Smooth muscle cell (in vitro differentiated cells): ENCODE data around the gene LEUTX. TPM values are rescaled to one million over a fixed set of nuclear protein-coding genes. Genes with fewer than 3 reads are reported as not detected.
"Not testable (repeated sequence)": the region's sequence is repeated elsewhere in the genome, so short reads cannot be mapped to it uniquely, and the experiment has no call there.

Experiments used
- DNase-seq: peaks from one replicate; lab custom pipeline; 2025; ENCODE audit not compliant: unreplicated experiment; lab: John Stamatoyannopoulos, UW
- H2AFZ ChIP-seq: fragments of 200-600 bp; sonication (generic); 2 replicates; pipeline ENCODE4 v1.6.0; 2016; ENCODE audit warnings: antibody characterized with exemption, low read depth, mild to moderate bottlenecking
- H3F3A ChIP-seq: fragments of 200-600 bp; sonication (generic); 2 replicates; pipeline ENCODE4 v1.6.0; 2017; ENCODE audit warnings: antibody characterized with exemption, low read depth
- H3K27ac ChIP-seq: fragments of 200-600 bp; sonication (generic); 2 replicates; pipeline ENCODE4 v1.5.1; 2016; ENCODE audit warnings: low read depth, mild to moderate bottlenecking
- H3K27me3 ChIP-seq: fragments of 200-600 bp; sonication (generic); 2 replicates; pipeline ENCODE4 v1.6.1; 2016; ENCODE audit warnings: low read depth, mild to moderate bottlenecking
- H3K36me3 ChIP-seq: fragments of 200-600 bp; sonication (generic); 2 replicates; pipeline ENCODE4 v1.5.1; 2016; ENCODE audit warnings: low read depth
- H3K4me1 ChIP-seq: fragments of 200-600 bp; sonication (generic); 2 replicates; pipeline ENCODE4 v1.5.1; 2016; ENCODE audit warnings: low read depth
- H3K4me2 ChIP-seq: fragments of 200-600 bp; sonication (generic); 2 replicates; pipeline ENCODE4 v1.6.0; 2016; ENCODE audit warnings: mild to moderate bottlenecking
- H3K4me3 ChIP-seq: fragments of 200-600 bp; sonication (generic); 2 replicates; pipeline ENCODE4 v1.5.1; 2016; ENCODE audit warnings: mild to moderate bottlenecking
- H3K79me2 ChIP-seq: fragments of 200-600 bp; sonication (generic); 2 replicates; pipeline ENCODE4 v1.6.0; 2016; ENCODE audit warnings: low read depth, mild to moderate bottlenecking
- H3K9ac ChIP-seq: fragments of 200-600 bp; sonication (generic); 2 replicates; pipeline ENCODE4 v1.6.0; 2016; ENCODE audit warnings: low read depth
- H3K9me3 ChIP-seq: fragments of 200-600 bp; sonication (generic); replicated peaks from 2 replicates; pipeline ENCODE4 v1.5.1; 2016; ENCODE audit warnings: low read depth
- H4K20me1 ChIP-seq: fragments of 200-600 bp; sonication (generic); 2 replicates; pipeline ENCODE4 v1.6.0; 2016; ENCODE audit warnings: low read depth
- CTCF ChIP-seq: fragments of 200-600 bp; sonication (generic); IDR thresholded peaks from 2 replicates; pipeline ENCODE4 v1.5.1; 2017; ENCODE audit warnings: borderline replicate concordance, mild to moderate bottlenecking, antibody characterized with exemption; ENCODE audit not compliant: insufficient read depth, poor library complexity, severe bottlenecking
- WGBS: methylation state at CpG from one replicate; pipeline ENCODE4 v1.1.7; 2016; ENCODE audit warnings: low lambda C conversion rate; 5-methylcytosine and 5-hydroxymethylcytosine counted together
- polyA plus RNA-seq: library from polyadenylated mRNA; unstranded; fragments of >200 nt; fragmentation: Nextera tagmentation; extraction: Ambion mirVana; gene quantifications from 2 replicates; pipeline ENCODE4 v1.2.1, GENCODE V29; 2016
- total RNA-seq: library from RNA; depleted of rRNA; stranded (reverse); fragments of >200 nt; gene quantifications from 2 replicates; pipeline ENCODE4 v1.2.3, GENCODE V29; 2014

Gene LEUTX
- total and polyA plus RNA-seq, 2 experiments from 2014 or later: not detected

- Histone ChIP-seq H3K27ac (no peak overlapping the region), H2AFZ (no peak overlapping the region), H4K20me1 (no peaks in the 10 kb centered on the region), H3F3A (no peaks in the 10 kb centered on the region), H3K27me3 (no peaks in the 10 kb centered on the region), H3K4me3 (no peak overlapping the region), H3K4me2 (no peak overlapping the region), H3K4me1 (no peaks in the 10 kb centered on the region), H3K79me2 (no peaks in the 10 kb centered on the region), H3K9ac (no peak overlapping the region), H3K9me3 (no peaks in the 10 kb centered on the region), H3K36me3 (no peaks in the 10 kb centered on the region)
- no peak for DNase-seq
- TF ChIP-seq CTCF: no peak
- 85% methylated on average over 4 of the region's 4 CpGs for WGBS
Observed at GRCh38 chr19:39809368-39809767, 30.7 kb downstream of the LEUTX start.

GRCh38 chr19:39810424-39810823 lies 31.8 kb downstream of the LEUTX start:
- H3K4me1 ChIP-seq: no peaks in the 10 kb centered on the region
- no peaks in the 10 kb centered on the region for H3K27me3 ChIP-seq
- no peak overlapping the region for H3K4me2 ChIP-seq
- H2AFZ ChIP-seq: no peak overlapping the region
- DNase-seq: no peak
- WGBS: 93% methylated on average over 4 of the region's 4 CpGs
- no peaks in the 10 kb centered on the region for H3K9me3 ChIP-seq
- no peaks in the 10 kb centered on the region for H3K79me2 ChIP-seq
- no peaks in the 10 kb centered on the region for H3K36me3 ChIP-seq
- no peaks in the 10 kb centered on the region for H3F3A ChIP-seq
- no peak overlapping the region for H3K4me3 ChIP-seq
- H4K20me1 ChIP-seq: no peaks in the 10 kb centered on the region
- no peak for TF ChIP-seq CTCF
- H3K9ac ChIP-seq: no peak overlapping the region
- H3K27ac ChIP-seq: no peak overlapping the region

- Histone ChIP-seq H3K9me3 (no peaks in the 10 kb centered on the region), H3K79me2 (no peaks in the 10 kb centered on the region), H3F3A (no peaks in the 10 kb centered on the region), H3K36me3 (no peaks in the 10 kb centered on the region), H3K27ac (no peak overlapping the region), H3K4me2 (no peak overlapping the region), H2AFZ (no peak overlapping the region), H3K4me3 (no peak overlapping the region), H3K27me3 (no peaks in the 10 kb centered on the region), H4K20me1 (no peaks in the 10 kb centered on the region), H3K4me1 (no peaks in the 10 kb centered on the region), H3K9ac (no peak overlapping the region)
- 98% methylated on average over 4 of the region's 4 CpGs for WGBS
- TF ChIP-seq CTCF: no peak
- DNase-seq: no peak
Observed at GRCh38 chr19:39811064-39811463, 32.4 kb downstream of the LEUTX start.

- no peaks in the 10 kb centered on the region for H3K36me3 ChIP-seq
- H2AFZ ChIP-seq: no peak overlapping the region
- H3K9me3 ChIP-seq: no peaks in the 10 kb centered on the region
- H3K27me3 ChIP-seq: no peaks in the 10 kb centered on the region
- no peak overlapping the region for H3K4me3 ChIP-seq
- H3K27ac ChIP-seq: no peak overlapping the region
- WGBS: 82% methylated on average over 9 of the region's 9 CpGs
- H3F3A ChIP-seq: no peaks in the 10 kb centered on the region
- DNase-seq: no peak
- no peaks in the 10 kb centered on the region for H3K4me1 ChIP-seq
- H3K79me2 ChIP-seq: no peaks in the 10 kb centered on the region
- no peak overlapping the region for H3K4me2 ChIP-seq
- H3K9ac ChIP-seq: no peak overlapping the region
- TF ChIP-seq CTCF: no peak
- no peaks in the 10 kb centered on the region for H4K20me1 ChIP-seq
Observed at GRCh38 chr19:39813264-39813993, 34.8 kb downstream of the LEUTX start.

- 97% methylated on average over 6 of the region's 6 CpGs for WGBS
- H3F3A ChIP-seq, H3K9me3 ChIP-seq, H3K9ac ChIP-seq, H3K27ac ChIP-seq, H4K20me1 ChIP-seq, H3K27me3 ChIP-seq, DNase-seq, H3K79me2 ChIP-seq, H3K4me2 ChIP-seq, H3K4me3 ChIP-seq, H3K36me3 ChIP-seq, H3K4me1 ChIP-seq, H2AFZ ChIP-seq: not testable (repeated sequence)
Observed at GRCh38 chr19:39814111-39814510, 35.5 kb downstream of the LEUTX start.
